AG09309 (cell line): ENCODE data around the gene PRMT2.

ENCODE experiments used
- DNase-seq: peaks from one replicate; pipeline ENCODE4 v3.0.0-alpha.2; 2010; ENCODE audit warnings: low read depth
- H3K4me3 ChIP-seq: 2 replicates; pipeline ENCODE4 v1.5.1; 2011; ENCODE audit warnings: mild to moderate bottlenecking, low read depth, low read length, moderate library complexity; ENCODE audit not compliant: control insufficient read depth
- TF ChIP-seq, protein P1 (sequence below): IDR thresholded peaks from 2 replicates; pipeline ENCODE4 v1.5.1; 2011; ENCODE audit warnings: mild to moderate bottlenecking, low read depth, low read length, inconsistent platforms; ENCODE audit not compliant: insufficient read depth, control insufficient read depth; ENCODE audit errors: missing control alignments

Gene PRMT2

DNA sequence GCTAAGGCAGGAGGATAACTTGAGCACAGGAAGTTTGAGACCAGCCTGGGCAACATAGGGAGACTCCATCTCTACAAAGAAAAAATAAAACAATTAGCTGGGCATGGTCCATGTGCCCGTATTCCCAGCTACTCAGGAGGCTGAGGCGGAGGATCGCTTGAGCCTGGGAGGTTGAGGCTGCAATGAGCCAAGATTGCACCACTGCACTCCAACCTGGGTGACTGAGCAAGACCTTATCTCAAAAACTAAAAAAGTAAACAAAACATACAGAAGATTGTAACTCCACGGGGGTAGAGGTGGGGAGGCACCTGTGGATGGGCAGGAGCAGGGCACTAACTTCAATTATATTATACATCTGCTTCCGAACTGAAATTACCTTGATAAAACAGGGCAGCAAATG is 35.2 kb upstream of the PRMT2 start:
- H3K4me3 ChIP-seq: no peak overlapping the region
- TF ChIP-seq, protein P1, sequence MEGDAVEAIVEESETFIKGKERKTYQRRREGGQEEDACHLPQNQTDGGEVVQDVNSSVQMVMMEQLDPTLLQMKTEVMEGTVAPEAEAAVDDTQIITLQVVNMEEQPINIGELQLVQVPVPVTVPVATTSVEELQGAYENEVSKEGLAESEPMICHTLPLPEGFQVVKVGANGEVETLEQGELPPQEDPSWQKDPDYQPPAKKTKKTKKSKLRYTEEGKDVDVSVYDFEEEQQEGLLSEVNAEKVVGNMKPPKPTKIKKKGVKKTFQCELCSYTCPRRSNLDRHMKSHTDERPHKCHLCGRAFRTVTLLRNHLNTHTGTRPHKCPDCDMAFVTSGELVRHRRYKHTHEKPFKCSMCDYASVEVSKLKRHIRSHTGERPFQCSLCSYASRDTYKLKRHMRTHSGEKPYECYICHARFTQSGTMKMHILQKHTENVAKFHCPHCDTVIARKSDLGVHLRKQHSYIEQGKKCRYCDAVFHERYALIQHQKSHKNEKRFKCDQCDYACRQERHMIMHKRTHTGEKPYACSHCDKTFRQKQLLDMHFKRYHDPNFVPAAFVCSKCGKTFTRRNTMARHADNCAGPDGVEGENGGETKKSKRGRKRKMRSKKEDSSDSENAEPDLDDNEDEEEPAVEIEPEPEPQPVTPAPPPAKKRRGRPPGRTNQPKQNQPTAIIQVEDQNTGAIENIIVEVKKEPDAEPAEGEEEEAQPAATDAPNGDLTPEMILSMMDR: no peak
- no peak for DNase-seq

DNA sequence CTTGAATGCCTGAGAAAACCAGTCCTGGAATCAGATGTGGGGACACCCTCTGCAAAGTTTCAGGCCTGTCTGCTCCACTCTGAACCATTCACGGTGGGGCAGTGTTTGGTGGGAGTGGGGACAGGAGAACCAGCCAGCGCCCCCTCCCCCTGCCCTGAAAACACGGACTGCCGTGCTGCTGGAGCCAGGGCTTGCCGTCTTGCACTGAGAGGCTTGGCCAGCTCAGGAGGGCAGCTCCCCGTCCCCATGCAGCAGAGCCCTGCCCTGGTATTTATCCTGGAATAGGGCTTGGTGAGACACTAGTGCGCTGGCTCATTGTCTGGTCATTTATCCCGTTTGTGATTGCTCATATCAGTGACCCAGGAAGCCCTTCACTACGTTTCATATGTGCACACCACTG is 34.5 kb upstream of the PRMT2 start:
- H3K4me3 ChIP-seq: no peak overlapping the region
- TF ChIP-seq, protein P1: no peak
- DNase-seq: no peak

DNA sequence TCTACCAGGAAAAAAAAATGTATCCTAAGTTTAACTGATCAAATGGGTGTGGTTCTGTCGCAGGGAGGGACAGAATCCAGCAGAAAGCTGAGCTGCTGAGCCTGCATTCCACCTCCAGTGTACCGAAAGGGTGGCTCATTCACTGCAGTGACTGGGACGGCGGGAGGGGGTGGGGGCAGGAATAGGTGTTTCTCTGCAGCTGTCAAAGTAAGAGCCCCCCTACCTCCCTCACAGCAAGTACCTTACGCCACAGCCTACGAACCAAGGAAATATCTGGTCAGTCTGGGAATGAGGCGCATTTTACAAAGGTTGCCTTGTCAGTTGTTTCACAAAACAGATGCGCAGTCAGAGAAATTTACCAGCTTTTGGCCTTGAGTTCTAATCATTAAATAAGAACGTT is 32.2 kb upstream of the PRMT2 start:
- no peak for DNase-seq
- TF ChIP-seq, protein P1: no peak
- no peak overlapping the region for H3K4me3 ChIP-seq

DNA sequence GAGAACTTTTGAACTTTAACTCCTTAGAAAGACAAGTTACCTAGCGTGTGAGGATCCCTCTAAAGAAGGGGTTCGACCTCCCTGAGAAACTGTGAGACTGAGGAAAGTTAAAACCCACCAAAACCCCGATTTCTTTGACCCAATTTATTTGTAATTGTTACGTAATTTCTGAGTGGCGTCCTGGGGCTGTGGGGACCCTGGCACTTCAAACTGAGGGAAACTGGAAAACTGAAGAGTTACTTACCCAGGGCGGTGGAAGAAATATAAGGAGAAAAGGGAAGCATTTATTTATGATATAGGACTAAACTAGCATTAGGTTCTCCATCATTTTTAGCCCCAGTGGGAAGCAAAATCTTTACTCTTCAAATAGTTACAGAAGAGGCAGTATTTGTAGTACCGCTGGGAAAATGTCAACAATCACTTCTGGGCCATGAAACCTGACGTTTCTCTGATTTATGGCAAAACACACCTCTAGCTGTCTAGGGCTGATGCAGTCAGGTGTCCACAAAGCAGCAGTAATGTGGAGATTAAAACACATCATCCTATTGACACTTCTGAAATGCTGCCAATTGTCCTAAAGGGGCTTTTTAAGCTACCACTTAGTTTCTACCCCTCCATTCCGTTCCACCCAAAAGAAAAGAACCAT is 31.0 kb upstream of the PRMT2 start:
- TF ChIP-seq, protein P1: no peak
- no peak for DNase-seq

DNA sequence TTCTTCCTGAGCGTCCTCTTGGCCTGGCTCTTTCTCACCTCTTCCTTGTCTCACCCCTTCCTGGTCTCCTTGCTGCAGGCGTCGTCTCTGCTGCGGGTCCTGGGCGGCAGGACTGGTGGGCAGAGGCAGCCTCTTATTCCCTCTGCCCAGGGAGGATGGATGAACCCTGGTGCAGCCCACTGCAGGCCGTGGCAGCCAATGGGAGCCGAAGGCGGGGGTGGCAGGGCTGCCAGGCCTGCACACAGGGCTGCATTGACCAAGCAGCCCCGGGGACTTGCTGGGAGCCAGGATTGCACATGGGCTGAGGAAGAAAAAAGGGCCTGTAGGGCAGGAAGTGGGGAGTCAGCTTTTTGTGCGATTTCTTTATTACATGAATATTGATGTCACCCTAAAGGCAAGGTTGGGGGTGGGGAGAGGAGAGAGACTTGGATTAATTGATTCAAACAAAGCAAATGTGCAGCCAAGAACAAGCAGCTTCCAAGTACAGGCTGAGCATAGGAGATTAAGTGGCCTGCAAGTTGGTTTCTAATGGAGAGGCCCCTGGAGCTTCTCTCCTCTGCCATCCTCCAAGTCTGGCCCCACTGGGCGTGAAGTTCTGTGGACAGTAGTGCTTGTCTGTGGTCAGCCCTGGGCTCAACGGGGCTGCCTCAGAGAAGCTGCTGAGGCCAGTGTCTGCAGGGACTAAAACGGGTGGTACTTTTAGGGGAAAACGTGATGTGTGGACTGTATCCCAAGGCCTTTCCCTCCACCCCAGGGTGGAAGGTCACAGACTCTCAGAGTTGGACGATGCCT is 30.3 kb upstream of the PRMT2 start, which contains the start of gene S100B:
Gene S100B, minus strand, starts transcription at position 108 of the 792 bp plus-strand sequence. CDS start 2,667 bp downstream, outside the sequence.
- no peak for DNase-seq
- H3K4me3 ChIP-seq: no peak within 1 kb of the TSS
- TF ChIP-seq, protein P1: no peak

More for the DNA sequence above, 31.0 kb upstream of the PRMT2 start:
- no peak overlapping the region for H3K4me3 ChIP-seq

DNA sequence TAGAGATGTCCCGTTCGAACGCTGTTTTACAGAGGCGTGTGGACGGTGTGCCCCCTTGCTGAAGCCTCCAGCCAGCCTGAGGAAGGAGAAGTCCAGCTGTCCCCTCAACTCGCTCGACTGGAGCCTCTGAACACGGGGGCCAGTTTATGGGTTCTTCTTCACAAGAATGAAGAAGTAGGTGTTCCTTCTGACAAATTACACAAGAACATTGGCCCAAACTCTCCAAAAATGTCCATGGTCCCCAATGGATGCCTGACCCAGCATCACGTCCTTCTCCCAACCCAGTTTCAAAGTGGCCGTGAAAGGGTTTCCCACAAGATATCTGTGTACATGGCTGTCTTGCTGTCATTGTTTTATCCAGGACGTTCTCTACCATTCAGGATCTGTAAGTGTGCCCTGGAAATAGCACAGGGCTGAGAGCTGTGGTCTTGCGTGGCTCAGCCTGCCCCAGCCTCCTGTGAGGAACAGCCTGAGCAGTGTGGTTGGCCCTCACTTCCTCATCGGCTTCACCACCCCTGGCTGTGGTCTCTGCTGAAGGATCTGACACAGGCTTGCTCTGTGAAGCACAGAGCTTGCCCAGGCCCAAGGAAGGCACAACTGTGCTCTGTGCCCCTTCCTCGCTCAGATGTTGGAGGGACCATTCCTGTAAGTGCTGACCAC is 29.6 kb upstream of the PRMT2 start:
- TF ChIP-seq, protein P1: no peak
- no peak overlapping the region for H3K4me3 ChIP-seq
- DNase-seq: no peak
